Smooth muscle cell (in vitro differentiated cells): ENCODE measurements around the gene NKAIN2. TPM values are rescaled to one million over a fixed set of nuclear protein-coding genes. Genes with fewer than 3 reads are reported as not detected.

Experiments used
- DNase-seq: peaks from one replicate; lab custom pipeline; 2025; ENCODE audit not compliant: unreplicated experiment; lab: John Stamatoyannopoulos, UW
- H2AFZ ChIP-seq: fragments of 200-600 bp; sonication (generic); 2 replicates; pipeline ENCODE4 v1.6.0; 2016; ENCODE audit warnings: antibody characterized with exemption, low read depth, mild to moderate bottlenecking
- H3F3A ChIP-seq: fragments of 200-600 bp; sonication (generic); 2 replicates; pipeline ENCODE4 v1.6.0; 2017; ENCODE audit warnings: antibody characterized with exemption, low read depth
- H3K27ac ChIP-seq: fragments of 200-600 bp; sonication (generic); 2 replicates; pipeline ENCODE4 v1.5.1; 2016; ENCODE audit warnings: low read depth, mild to moderate bottlenecking
- H3K27me3 ChIP-seq: fragments of 200-600 bp; sonication (generic); 2 replicates; pipeline ENCODE4 v1.6.1; 2016; ENCODE audit warnings: low read depth, mild to moderate bottlenecking
- H3K36me3 ChIP-seq: fragments of 200-600 bp; sonication (generic); 2 replicates; pipeline ENCODE4 v1.5.1; 2016; ENCODE audit warnings: low read depth
- H3K4me1 ChIP-seq: fragments of 200-600 bp; sonication (generic); 2 replicates; pipeline ENCODE4 v1.5.1; 2016; ENCODE audit warnings: low read depth
- H3K4me2 ChIP-seq: fragments of 200-600 bp; sonication (generic); 2 replicates; pipeline ENCODE4 v1.6.0; 2016; ENCODE audit warnings: mild to moderate bottlenecking
- H3K4me3 ChIP-seq: fragments of 200-600 bp; sonication (generic); 2 replicates; pipeline ENCODE4 v1.5.1; 2016; ENCODE audit warnings: mild to moderate bottlenecking
- H3K79me2 ChIP-seq: fragments of 200-600 bp; sonication (generic); 2 replicates; pipeline ENCODE4 v1.6.0; 2016; ENCODE audit warnings: low read depth, mild to moderate bottlenecking
- H3K9ac ChIP-seq: fragments of 200-600 bp; sonication (generic); 2 replicates; pipeline ENCODE4 v1.6.0; 2016; ENCODE audit warnings: low read depth
- H3K9me3 ChIP-seq: fragments of 200-600 bp; sonication (generic); replicated peaks from 2 replicates; pipeline ENCODE4 v1.5.1; 2016; ENCODE audit warnings: low read depth
- H4K20me1 ChIP-seq: fragments of 200-600 bp; sonication (generic); 2 replicates; pipeline ENCODE4 v1.6.0; 2016; ENCODE audit warnings: low read depth
- CTCF ChIP-seq: fragments of 200-600 bp; sonication (generic); IDR thresholded peaks from 2 replicates; pipeline ENCODE4 v1.5.1; 2017; ENCODE audit warnings: borderline replicate concordance, mild to moderate bottlenecking, antibody characterized with exemption; ENCODE audit not compliant: insufficient read depth, poor library complexity, severe bottlenecking
- WGBS: methylation state at CpG from one replicate; pipeline ENCODE4 v1.1.7; 2016; ENCODE audit warnings: low lambda C conversion rate; 5-methylcytosine and 5-hydroxymethylcytosine counted together
- polyA plus RNA-seq: library from polyadenylated mRNA; unstranded; fragments of >200 nt; fragmentation: Nextera tagmentation; extraction: Ambion mirVana; gene quantifications from 2 replicates; pipeline ENCODE4 v1.2.1, GENCODE V29; 2016
- total RNA-seq: library from RNA; depleted of rRNA; stranded (reverse); fragments of >200 nt; gene quantifications from 2 replicates; pipeline ENCODE4 v1.2.3, GENCODE V29; 2014

NKAIN2 gene
- total and polyA plus RNA-seq, 2 experiments from 2014 or later, result 0.09 TPM; not detected in 1

- no peaks in the 10 kb centered on the region for H3K4me1 ChIP-seq
- no peak for TF ChIP-seq CTCF
- H3K9me3 ChIP-seq, result no peaks in the 10 kb centered on the region
- no peak for DNase-seq
- no peaks in the 10 kb centered on the region for H3K36me3 ChIP-seq
- no peak overlapping the region for H3K4me3 ChIP-seq
- H3K27me3 ChIP-seq, result no peaks in the 10 kb centered on the region
- no peak overlapping the region for H3K27ac ChIP-seq
- no peak overlapping the region for H3K9ac ChIP-seq
- no peaks in the 10 kb centered on the region for H3K79me2 ChIP-seq
- no peak overlapping the region for H3K4me2 ChIP-seq
- no peaks in the 10 kb centered on the region for H3F3A ChIP-seq
- no peaks in the 10 kb centered on the region for H4K20me1 ChIP-seq
- H2AFZ ChIP-seq, result no peak overlapping the region
- 100% methylated on average over 1 of the region's 1 CpG for WGBS
Measured at GRCh38 chr6:124859366-124859765, 1055.7 kb downstream of the NKAIN2 start.

GRCh38 chr6:124866040-124866439 is 1062.4 kb downstream of the NKAIN2 start:
- no peak overlapping the region for H3K27ac ChIP-seq
- H3K4me1 ChIP-seq, result no peaks in the 10 kb centered on the region
- no peak overlapping the region for H3K4me3 ChIP-seq
- H3K4me2 ChIP-seq, result no peak overlapping the region
- no peaks in the 10 kb centered on the region for H3K27me3 ChIP-seq
- H2AFZ ChIP-seq, result no peak overlapping the region
- WGBS, result 67% methylated on average over 1 of the region's 1 CpG
- no peak for DNase-seq
- H4K20me1 ChIP-seq, result no peaks in the 10 kb centered on the region
- TF ChIP-seq CTCF, result no peak
- H3K9ac ChIP-seq, result no peak overlapping the region
- no peaks in the 10 kb centered on the region for H3K36me3 ChIP-seq
- no peaks in the 10 kb centered on the region for H3K79me2 ChIP-seq
- no peaks in the 10 kb centered on the region for H3K9me3 ChIP-seq
- H3F3A ChIP-seq, result no peaks in the 10 kb centered on the region

GRCh38 chr6:124867121-124867520 is 1063.5 kb downstream of the NKAIN2 start:
- Histone ChIP-seq H3K27me3 (no peaks in the 10 kb centered on the region), H3K36me3 (no peaks in the 10 kb centered on the region), H3F3A (no peaks in the 10 kb centered on the region), H3K4me2 (no peak overlapping the region), H3K4me1 (no peaks in the 10 kb centered on the region), H4K20me1 (no peaks in the 10 kb centered on the region), H3K4me3 (no peak overlapping the region), H3K9me3 (no peaks in the 10 kb centered on the region), H3K9ac (no peak overlapping the region), H2AFZ (no peak overlapping the region), H3K79me2 (no peaks in the 10 kb centered on the region), H3K27ac (no peak overlapping the region)
- DNase-seq, result no peak
- no peak for TF ChIP-seq CTCF
- 87% methylated on average over 1 of the region's 1 CpG for WGBS

- Histone ChIP-seq H3K4me1 (no peaks in the 10 kb centered on the region), H3K4me3 (no peak overlapping the region), H4K20me1 (no peaks in the 10 kb centered on the region), H2AFZ (no peak overlapping the region), H3K9me3 (no peaks in the 10 kb centered on the region), H3K4me2 (no peak overlapping the region), H3K9ac (no peak overlapping the region), H3K79me2 (no peaks in the 10 kb centered on the region), H3K27me3 (no peaks in the 10 kb centered on the region), H3K36me3 (no peaks in the 10 kb centered on the region), H3F3A (no peaks in the 10 kb centered on the region), H3K27ac (no peak overlapping the region)
- 59% methylated on average over 1 of the region's 1 CpG for WGBS
- no peak for TF ChIP-seq CTCF
- DNase-seq, result no peak
Measured at GRCh38 chr6:124868481-124868880, 1064.8 kb downstream of the NKAIN2 start.
